GM19397 (cell line): Measurements from ENCODE around the gene EPN2.
"Not testable (repeated sequence)": the region's sequence is repeated elsewhere in the genome, so short reads cannot be mapped to it uniquely, and the experiment has no call there.

Experiments
- ATAC-seq: cut with Tn5 transposase; IDR thresholded peaks from one replicate; pipeline ENCODE4 v1.9.1; 2021; ENCODE audit warnings: mild to moderate bottlenecking, moderate library complexity; ENCODE audit not compliant: unreplicated experiment

The EPN2 gene

DNA sequence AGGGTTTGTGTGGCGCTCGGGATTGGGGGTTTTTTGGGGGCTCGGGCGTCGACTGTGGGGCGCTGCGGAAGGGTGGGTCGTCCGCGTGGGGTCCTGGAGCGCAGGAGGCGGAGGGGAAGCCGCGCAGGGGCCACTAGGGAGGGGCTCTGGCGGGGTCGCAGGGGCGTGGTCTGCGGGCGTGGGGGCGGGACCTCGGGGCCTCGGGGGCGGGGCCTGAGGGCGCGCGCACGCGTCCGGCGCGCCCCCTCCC is at the start of gene EPN2:
Gene EPN2 (plus strand): TSS at position 228 of the 250 bp plus-strand sequence. CDS start 45,754 bp downstream, outside the sequence.
- ATAC-seq = not testable (repeated sequence)

DNA sequence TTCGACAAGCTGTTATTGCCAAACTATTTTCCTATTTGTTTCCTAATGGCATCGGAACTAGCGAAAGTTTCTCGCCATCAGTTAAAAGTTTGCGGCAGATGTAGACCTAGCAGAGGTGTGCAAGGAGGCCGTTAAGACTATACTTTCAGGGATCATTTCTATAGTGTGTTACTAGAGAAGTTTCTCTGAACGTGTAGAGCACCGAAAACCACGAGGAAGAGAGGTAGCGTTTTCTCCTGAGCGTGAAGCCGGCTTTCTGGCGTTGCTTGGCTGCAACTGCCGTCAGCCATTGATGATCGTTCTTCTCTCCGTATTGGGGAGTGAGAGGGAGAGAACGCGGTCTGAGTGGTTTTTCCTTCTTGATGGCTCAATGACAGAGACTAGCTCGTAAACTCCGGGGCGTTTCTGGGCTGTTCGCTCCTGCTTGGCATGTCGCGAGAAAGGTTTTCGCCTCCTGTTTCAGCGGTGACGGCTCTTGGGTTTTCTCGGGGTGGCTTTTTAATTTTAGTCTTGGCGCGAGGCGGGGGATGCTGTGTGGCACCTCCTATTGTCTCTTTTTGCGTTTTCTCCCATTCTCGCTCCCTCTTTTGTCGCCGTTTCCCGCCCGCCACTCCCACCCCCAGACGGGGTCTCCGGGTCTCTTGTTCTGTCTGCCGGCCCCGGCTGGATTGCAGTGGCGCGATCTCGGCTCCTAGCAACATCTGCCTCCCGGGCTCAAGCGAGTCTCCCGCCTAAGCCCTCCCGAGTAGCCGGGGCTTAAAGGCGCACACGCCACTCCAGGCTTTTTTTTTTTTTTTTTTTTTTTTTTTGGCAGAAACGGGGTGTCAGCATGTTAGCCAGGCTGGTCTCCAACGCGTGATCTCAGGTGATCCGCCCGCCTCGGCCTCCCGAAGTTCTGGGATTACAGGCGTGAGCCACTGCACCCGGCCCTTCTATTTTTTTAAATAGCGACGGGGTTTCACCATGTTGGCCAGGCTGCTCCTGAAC is 49.0 kb upstream of the EPN2 start:
- peak; percentile 33 for ATAC-seq

DNA sequence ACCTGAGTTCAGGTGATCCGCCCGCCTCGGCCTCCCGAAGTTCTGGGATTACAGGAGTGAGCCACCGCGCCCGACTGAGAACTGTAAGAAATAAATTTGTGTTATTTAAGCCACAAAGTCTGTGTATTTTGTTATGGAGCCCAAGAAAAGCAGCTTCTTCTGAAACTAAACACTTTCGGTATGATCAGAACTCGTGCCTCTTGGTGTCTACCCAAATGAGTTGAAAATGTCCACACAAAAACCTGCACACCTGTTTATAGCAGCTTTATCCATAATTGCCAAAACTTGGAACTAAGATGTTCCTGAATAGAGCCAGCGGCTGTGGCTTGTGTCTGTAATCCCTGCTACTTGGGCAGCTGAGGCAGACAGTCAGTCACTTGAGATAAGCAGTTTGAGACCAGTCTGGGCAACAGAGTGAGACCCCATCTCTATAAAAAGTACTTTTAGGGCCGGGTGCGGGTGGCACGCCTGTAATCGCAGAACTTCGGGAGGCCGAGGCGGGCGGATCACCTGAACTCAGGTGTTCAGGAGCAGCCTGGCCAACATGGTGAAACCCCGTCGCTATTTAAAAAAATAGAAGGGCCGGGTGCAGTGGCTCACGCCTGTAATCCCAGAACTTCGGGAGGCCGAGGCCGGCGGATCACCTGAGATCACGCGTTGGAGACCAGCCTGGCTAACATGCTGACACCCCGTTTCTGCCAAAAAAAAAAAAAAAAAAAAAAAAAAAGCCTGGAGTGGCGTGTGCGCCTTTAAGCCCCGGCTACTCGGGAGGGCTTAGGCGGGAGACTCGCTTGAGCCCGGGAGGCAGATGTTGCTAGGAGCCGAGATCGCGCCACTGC is 48.1 kb upstream of the EPN2 start:
- ATAC-seq = peak; percentile 59

DNA sequence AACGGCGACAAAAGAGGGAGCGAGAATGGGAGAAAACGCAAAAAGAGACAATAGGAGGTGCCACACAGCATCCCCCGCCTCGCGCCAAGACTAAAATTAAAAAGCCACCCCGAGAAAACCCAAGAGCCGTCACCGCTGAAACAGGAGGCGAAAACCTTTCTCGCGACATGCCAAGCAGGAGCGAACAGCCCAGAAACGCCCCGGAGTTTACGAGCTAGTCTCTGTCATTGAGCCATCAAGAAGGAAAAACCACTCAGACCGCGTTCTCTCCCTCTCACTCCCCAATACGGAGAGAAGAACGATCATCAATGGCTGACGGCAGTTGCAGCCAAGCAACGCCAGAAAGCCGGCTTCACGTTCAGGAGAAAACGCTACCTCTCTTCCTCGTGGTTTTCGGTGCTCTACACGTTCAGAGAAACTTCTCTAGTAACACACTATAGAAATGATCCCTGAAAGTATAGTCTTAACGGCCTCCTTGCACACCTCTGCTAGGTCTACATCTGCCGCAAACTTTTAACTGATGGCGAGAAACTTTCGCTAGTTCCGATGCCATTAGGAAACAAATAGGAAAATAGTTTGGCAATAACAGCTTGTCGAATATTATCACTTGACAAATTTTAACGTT is 47.3 kb upstream of the EPN2 start:
- ATAC-seq = not testable (repeated sequence)

DNA sequence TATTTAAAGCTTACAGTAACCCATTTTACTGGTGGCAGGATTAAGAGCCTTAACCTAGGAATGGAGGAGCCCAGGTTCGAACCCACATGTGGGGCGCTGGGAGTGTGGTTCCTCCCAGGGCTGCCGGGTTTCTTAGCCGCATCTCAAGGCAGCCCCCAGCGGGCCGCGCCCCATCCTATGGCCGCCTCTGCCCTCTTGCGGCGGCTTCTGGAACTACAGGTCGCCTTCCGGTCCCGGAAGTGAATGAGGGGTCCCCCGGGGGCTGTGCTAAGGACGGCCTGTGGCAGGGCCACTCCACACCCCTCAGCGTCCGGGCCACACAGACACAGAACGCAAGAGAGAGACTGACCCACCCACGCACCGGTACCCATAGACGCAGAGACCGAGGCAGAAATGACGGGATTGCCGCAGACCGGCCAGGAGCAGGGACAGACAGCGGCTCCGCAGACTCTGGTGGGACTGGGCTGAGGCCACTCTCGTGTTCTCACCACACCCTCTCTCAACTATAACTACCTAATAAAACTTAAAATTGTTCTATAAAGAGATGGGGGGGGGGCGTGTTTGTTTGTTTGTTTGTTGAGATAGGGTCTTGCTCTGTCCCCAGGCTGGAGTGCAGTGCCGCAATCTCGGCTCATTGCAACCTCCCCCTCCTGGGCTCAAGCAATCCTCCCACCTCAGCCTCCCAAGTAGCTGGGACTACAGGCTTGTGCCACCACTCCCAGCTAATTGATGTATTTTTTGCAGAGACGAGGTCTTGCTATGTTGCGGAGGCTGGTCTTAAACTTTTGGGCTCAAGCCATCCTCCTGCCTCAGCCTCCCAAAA is 40.6 kb upstream of the EPN2 start:
- peak; percentile 91 for ATAC-seq

DNA sequence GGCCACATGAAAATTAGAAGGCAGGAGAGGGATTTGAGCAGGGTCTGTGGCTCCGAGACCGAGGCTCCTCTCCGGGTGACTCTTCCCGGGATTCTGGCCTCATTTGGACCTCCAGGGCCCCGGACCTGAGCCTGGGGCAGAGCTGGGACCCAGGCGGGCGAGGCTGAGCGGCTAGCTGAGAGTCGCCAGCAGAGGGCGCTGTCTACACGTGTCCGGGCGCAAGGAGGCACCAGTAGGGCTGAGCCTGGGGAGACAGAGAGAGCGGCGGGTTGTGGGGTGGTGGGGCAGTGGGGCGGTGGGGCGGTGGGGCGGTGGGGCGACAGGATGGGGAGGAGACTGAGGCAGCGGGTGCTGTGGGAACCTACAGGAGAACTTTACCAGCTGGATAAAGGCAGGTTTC is 34.7 kb upstream of the EPN2 start:
- not testable (repeated sequence) for ATAC-seq

DNA sequence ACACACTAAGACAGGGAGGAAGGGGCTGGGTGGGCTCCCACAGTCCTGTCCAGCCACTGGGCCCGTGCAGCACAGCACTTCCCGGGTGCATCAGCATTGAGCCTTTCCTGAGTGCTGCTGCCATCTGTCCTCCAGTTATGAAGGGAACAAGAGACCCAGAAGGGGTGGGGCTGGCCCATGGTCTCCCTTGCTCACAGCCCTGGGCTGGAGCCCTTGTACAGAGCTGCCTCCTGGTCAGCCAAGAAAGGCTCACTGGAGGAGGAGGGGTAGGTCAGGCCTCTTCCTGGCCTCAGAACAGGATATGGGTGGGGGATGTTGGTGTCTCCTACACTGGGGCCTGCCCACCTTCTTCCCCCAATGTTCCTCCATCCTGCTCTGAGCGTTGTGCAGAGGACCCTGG is 33.7 kb upstream of the EPN2 start:
- not testable (repeated sequence) for ATAC-seq

DNA sequence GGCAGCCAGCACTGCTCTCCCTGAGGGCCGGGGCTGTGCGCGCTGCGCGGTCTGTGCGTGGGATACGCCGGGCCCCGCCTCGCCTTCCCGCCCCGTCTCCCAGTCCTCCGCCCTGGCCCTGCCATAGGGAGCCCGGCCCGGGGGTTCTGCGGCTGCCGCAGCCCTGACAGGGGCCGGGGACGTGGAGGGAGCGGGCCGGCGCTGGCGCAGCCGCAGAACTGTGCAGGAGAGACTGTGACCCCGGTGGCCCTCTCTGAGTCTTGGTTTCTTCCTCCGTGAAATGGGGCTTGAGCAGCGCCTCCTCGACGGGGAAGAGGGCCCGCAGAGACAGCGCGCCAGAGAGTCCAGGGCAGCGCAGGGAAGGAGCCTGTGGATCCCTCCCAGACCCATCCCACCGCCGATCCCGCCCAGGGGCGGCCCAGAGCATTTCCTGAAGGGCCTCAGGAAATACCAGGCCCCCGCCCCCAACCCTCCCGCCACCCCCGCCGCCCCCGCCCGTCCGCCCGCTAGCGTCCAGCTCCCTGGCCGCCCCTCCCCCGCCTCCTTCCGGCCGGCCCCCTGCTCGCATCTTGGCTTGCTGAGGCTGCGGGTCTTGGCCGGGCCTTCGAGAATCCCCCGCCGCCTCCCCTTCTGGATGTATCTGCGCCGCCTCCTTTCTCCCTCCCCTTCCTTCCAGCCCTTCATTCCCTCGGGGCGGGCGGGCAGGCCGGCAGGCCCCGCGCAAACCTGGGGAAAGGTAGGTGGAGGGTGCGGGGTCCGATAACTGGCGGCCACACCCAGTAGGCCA is 21.9 kb upstream of the EPN2 start:
- not testable (repeated sequence) for ATAC-seq

DNA sequence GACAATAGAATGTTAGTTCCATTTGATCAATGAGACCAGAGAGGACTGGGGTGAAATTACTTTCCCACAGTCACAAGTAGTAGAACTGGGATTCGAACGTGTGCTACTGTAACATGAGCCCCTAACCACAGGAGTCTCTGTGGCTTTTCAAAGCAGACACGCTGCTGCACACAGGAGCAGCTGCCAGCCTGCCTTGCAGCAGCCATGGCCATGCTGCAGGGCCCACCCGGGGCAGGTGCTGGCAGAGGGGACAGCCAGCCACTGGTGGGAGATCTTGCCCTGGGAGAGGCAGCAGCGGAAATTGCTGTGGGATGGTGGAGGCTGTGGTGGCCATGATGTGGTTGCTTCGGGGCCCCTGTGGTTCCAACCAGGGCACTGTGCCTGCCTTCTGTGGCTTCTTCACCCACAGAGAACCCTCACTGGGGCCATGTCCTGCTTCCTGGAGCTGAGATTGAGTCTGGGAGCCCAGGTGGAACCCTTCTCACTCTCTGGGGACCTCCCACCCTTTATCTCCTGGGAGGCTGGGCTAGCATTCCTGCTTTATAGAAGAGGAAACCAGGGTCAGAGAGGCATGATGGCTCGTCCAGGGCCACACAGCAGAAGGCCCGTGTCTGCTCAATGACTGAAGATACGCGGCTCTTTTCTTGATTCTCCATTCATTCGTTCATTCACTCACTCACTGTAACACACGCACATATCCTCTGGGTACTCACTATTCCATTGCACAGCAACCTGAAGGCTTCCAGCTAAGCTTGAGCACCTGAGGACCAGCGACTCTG is 20.8 kb upstream of the EPN2 start:
- not testable (repeated sequence) for ATAC-seq

DNA sequence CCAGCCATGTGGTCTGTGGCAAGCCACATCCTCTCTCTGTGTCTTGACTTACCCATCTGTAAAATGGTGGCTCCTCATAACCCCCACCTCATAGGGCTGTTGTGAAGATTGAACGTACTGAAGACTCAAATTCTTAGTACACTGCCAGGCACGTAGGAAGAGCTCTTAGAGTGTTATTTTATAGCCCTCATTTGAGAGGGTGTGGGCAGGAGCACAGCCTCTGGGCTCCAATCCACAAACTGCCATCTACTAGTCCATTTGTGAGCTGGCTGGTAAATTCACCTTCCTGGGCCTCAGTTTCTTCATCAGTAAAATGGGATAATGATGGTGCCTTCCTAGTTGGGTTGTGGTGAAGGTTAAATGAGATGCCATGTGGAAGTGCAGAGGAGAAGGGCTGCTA is 18.3 kb upstream of the EPN2 start:
- not testable (repeated sequence) for ATAC-seq

DNA sequence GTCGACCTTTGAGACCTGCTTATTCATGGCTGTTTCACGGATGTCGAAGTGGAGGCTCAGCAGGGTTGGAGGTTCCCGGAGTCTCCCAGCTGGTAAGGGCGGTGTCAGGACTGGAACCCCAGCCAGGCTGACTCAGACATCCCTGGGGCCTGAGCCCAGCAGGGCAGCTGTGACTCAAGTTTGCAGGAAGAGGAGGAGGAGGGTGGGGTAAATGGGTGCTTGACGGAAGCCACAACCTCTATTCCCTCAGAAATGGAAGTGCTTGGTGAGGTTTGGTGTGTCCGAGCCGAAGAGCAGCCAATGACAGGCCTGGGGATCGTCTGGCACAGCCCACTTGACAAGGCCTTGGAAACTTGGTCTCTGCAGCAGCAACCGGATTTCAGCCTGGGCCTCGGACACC is 17.8 kb upstream of the EPN2 start:
- ATAC-seq = not testable (repeated sequence)

DNA sequence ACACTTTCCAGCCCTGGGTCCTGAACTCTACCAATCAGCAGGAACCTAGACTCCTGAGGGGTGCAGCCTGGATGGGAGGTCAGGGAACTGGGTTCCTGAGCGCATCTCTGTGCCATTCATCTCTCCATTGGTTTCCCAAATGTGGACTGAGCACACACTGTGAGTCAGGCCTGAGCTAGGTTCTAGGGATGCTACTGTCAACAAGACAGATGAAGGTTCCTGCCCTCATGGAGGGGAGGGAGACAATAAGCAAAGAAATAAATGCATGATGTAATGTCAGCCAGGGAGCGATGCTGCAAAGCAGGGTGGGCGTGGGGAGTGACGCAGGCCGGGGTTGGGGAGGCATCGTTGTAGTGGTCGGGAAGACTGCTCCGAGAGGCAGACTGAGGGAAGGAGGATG is 17.0 kb upstream of the EPN2 start:
- not testable (repeated sequence) for ATAC-seq

DNA sequence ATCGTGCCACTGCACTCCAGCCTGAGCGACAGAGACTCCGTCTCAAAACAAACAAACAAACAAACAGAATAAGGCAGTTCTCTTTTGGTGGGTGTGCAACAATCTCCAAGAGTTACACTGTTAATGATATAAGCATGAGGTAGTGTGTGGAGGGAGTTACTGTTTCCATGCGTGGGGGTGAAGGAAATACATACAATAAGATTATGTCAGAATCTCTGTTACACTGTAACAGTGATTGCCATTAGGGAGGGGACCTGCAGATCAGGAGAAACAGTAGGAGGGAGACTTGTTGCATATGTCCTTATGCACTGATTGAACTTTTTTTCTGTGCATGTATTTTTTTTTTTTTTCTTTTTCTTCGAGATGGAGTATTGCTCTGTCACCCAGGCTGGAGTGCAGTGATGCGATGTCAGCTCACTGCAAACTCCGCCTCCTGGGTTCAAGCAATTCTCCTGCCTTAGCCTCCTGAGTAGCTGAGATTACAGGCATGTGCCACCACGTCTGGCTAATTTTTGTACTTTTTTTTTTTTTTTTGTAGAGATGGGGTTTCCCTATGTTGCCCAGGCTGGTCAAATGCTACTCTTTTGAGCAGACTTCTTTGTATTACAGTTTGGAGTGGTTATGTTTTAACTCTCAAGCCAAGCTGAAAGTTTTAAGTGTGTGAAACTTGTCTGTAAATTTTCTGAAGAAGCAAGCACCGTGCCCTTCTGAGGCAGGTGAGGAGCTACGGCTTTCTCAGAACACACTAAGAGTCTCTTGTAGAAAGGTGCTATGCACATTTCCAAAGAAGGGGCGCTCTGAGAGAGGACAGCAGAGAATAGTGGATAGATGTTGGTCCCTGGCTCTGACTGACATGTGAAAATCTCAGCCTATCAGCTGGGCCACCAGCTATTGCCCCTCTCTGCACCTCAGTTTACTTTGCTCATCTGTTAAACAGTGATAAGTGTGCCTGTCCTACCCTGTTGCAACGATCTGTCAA is 10.3 kb upstream of the EPN2 start:
- ATAC-seq = not testable (repeated sequence)

DNA sequence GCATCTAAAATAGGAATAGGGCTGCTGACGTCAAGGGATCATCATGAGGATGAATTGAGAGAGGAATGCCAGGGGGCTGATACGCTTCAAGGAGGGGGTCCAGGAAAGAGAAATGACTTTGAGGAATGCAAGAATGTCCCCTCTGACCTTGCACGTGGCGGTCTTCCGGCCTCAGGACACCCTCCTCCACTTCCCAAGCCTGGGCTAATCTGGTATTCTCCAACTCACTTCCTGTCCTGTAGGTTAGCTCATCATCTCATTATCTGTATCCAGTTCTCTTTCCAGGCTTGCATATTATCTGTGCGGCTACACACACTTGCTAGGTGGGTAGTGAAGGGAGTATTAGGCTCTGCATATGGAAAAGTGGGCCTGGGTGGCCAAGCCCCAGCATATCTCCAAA is 2.5 kb upstream of the EPN2 start:
- ATAC-seq = not testable (repeated sequence)

DNA sequence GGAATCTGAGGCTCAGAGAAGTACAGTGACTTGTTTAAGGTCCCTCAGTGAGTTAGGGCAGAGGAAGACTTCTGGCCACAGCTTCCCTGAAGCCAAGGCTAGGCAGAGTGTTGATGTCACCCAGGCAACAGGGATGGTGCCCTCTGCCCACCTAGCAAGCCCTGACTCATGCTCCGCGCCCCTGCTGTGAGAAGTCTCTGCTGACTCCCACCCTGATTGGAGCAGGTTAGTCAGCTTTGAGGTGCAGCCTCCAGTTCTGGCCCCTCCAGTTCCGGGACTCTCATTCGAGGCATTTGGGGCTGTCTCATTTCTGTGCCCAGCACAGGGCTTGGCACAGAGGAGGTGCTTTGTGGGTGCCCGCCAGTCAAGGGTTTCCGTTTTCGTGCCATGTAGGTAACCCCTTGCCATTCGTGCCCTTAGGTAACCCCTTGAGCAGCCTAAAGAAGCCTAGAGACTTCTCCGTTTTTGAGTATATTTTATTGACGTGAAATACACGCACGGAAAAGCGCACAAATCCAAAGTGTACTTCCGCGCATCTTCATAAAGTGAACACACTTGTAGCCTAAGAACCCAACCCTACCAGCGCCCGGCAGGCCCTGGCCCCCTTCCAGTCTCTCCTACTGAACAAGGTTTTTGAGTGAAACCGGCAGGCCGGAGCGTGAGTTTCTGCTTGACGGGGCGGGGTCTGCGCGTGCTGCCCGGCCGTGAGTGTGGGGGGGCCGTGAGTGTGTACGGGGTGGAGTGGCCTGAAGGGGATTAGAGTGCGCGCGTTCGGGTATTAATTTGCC is 621 bp upstream of the EPN2 start:
- ATAC-seq = peak; percentile 22

DNA sequence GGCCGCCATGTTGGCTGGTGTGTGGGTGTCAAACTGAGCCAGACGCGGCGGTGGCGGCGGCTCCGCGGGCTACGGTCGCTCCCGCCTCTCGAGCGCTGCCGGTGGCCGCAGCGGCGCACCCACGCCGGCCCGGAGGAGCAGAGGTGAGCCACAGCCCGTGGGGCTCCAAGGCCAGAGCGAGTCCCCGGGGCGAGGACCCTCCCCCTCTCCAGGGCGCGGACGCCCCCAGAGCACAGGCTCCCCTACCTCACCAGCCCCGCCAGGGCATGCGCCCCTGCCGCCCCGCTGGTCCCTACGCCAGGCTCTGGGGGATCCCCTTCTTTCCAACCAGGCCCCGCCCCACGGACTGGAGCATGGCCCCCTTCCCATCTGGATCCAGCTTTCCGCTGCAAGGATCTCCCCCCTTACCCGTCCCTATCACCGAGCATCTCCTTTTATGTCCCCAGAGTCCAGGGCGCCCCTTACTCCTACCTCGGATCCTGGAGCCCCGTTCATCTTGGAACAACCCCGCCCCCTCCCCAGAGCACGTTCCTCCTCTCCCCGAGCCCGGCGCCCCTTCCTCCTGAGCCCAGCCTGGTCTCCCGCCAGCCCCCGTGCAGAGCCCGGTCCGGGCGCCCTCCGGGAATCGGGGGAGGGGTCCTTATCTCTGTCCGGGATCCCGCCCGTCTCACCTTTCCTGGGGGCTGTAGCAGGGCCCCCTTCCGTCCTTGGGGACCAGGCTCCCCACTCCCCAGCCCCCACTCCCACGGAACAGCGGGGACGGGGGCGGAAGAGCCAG is 412 bp downstream of the EPN2 start:
- ATAC-seq = peak; percentile 74
